Measurements from ENCODE around the gene SPATS2.

GRCh38 chr12:49352351-49352750, 14.9 kb upstream of the SPATS2 start:
- no peak for TF ChIP-seq POLR2AphosphoS5 (IDR thresholded peaks at IDR 0.05; ENCODE audit: low read length)
- no peak for TF ChIP-seq GABPA (IDR thresholded peaks at IDR 0.05; ENCODE audit: low read depth)
- TF ChIP-seq, protein P1, sequence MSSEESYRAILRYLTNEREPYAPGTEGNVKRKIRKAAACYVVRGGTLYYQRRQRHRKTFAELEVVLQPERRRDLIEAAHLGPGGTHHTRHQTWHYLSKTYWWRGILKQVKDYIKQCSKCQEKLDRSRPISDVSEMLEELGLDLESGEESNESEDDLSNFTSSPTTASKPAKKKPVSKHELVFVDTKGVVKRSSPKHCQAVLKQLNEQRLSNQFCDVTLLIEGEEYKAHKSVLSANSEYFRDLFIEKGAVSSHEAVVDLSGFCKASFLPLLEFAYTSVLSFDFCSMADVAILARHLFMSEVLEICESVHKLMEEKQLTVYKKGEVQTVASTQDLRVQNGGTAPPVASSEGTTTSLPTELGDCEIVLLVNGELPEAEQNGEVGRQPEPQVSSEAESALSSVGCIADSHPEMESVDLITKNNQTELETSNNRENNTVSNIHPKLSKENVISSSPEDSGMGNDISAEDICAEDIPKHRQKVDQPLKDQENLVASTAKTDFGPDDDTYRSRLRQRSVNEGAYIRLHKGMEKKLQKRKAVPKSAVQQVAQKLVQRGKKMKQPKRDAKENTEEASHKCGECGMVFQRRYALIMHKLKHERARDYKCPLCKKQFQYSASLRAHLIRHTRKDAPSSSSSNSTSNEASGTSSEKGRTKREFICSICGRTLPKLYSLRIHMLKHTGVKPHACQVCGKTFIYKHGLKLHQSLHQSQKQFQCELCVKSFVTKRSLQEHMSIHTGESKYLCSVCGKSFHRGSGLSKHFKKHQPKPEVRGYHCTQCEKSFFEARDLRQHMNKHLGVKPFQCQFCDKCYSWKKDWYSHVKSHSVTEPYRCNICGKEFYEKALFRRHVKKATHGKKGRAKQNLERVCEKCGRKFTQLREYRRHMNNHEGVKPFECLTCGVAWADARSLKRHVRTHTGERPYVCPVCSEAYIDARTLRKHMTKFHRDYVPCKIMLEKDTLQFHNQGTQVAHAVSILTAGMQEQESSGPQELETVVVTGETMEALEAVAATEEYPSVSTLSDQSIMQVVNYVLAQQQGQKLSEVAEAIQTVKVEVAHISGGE (CRISPR knock-in tag; IDR thresholded peaks at IDR 0.05) = no peak
- no peak for TF ChIP-seq CTCF (IDR thresholded peaks at IDR 0.05 in 2 of 3, conservative IDR thresholded peaks at IDR 0.05 in 1 of 3; ENCODE audit: control insufficient read depth in 2 of 3, extremely low read depth in 1 of 3, insufficient read depth in 1 of 3, low read depth in 3 of 3, low read length in 3 of 3)
